BE2C (cell line): ENCODE results near the gene SOX2.

Experiments
- DNase-seq: peaks from one replicate; pipeline ENCODE4 v3.0.0-alpha.2; 2020
- H3K27me3 ChIP-seq: fragments of 250-450 bp; sonication (Bioruptor Pico); 2 replicates; pipeline ENCODE4 v1.5.1; 2020; ENCODE audit warnings: mild to moderate bottlenecking
- H3K36me3 ChIP-seq: fragments of 250-450 bp; sonication (Bioruptor Pico); 2 replicates; pipeline ENCODE4 v1.5.1; 2020; ENCODE audit warnings: mild to moderate bottlenecking
- H3K4me1 ChIP-seq: fragments of 250-450 bp; sonication (Bioruptor Pico); 2 replicates; pipeline ENCODE4 v1.5.1; 2020
- H3K4me3 ChIP-seq: 2 replicates; pipeline ENCODE4 v1.5.1; 2011; ENCODE audit warnings: low read depth, low read length
- H3K9me3 ChIP-seq: fragments of 250-450 bp; sonication (Bioruptor Pico); 2 replicates; pipeline ENCODE4 v1.5.1; 2020
- TF ChIP-seq, protein P1 (sequence below): IDR thresholded peaks from 2 replicates; pipeline ENCODE4 v1.5.1; 2012; ENCODE audit warnings: mild to moderate bottlenecking, low read depth, low read length

The SOX2 gene

DNA sequence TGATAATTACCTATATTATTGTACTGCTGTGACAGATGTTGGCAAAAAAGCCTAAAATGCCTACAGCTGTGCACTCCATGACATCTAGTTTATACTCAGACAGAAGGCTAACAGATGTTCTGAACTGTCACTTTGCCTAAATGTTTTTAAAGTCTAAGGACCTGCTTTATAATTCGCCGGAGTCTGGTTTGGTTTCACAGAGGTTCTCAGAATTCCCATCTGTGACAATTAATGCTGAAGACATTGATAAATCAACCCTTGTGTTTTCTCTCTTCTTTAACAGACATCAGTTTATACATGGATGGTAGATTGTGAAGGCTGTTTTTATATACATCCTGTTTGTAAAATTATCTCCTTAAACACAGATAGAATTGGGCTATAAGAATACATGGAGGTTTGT is 19.8 kb upstream of the SOX2 start:
- Histone ChIP-seq H3K9me3 (no peaks in the 10 kb centered on the region), H3K4me3 (no peak overlapping the region), H3K36me3 (no peaks in the 10 kb centered on the region), H3K27me3 (no peaks in the 10 kb centered on the region), H3K4me1 (no peaks in the 10 kb centered on the region)
- TF ChIP-seq, protein P1, sequence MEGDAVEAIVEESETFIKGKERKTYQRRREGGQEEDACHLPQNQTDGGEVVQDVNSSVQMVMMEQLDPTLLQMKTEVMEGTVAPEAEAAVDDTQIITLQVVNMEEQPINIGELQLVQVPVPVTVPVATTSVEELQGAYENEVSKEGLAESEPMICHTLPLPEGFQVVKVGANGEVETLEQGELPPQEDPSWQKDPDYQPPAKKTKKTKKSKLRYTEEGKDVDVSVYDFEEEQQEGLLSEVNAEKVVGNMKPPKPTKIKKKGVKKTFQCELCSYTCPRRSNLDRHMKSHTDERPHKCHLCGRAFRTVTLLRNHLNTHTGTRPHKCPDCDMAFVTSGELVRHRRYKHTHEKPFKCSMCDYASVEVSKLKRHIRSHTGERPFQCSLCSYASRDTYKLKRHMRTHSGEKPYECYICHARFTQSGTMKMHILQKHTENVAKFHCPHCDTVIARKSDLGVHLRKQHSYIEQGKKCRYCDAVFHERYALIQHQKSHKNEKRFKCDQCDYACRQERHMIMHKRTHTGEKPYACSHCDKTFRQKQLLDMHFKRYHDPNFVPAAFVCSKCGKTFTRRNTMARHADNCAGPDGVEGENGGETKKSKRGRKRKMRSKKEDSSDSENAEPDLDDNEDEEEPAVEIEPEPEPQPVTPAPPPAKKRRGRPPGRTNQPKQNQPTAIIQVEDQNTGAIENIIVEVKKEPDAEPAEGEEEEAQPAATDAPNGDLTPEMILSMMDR, result no peak
- no peak for DNase-seq

DNA sequence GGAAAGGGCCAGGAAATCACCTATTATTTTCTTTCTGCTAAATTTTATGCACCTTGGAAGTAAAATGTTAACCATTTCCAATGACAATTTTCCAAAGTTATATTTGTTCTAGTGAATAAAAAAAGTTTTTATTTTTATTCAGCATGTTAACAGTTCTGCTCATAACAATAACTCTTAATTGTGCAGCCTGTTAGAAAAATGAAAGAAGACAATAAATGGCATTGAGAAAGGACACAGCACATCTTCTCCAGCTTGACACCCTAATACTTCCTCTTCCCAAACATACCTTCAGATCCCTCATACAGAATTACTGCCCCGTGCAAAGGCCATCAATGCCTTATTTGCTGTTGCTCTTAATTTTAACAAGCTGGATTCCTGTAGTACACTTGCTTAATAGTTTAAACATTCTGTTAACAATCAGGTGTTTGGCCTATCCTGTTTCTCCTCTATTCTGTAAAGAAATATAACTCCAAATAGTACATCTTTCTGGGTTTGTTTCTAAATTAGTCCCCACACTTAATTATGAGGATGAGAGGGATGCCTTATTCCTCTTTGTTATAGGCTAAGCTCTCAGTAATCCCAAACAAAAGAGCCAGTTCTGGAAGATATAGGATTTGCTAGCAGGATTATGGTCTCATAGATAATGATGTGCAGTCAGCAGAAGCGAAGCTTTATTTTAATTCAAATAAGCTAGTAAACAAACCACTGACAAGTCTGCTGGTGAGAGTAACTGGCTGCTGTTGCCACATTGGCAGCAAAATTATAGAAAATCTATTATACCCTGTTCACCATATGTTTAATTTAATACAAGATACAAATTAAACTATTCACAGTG is 19.2 kb upstream of the SOX2 start:
- no peak overlapping the region for H3K4me3 ChIP-seq
- DNase-seq, result no peak
- H3K36me3 ChIP-seq, result no peaks in the 10 kb centered on the region
- no peaks in the 10 kb centered on the region for H3K9me3 ChIP-seq
- TF ChIP-seq, protein P1, result no peak
- no peaks in the 10 kb centered on the region for H3K4me1 ChIP-seq
- no peaks in the 10 kb centered on the region for H3K27me3 ChIP-seq

DNA sequence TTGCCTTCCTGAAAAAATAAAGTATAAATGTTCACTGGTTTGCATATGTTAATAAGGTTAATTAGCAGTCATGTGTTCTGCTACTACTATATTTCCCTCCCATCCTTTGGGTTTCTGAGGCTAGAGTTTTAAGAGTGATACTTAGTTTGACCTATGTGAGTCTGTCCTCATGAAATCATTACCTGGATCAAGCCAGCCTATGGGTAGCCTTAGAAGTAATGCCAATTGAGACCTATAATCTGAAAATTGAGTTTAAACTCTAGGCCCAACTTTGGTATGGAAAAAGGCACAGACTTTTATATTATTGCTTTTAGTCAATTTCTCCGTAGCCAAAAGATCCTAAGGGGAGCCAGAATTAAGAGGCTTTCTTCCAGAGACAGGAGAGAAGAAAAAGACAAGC is 18.4 kb upstream of the SOX2 start:
- Histone ChIP-seq H3K4me1 (no peaks in the 10 kb centered on the region), H3K27me3 (no peaks in the 10 kb centered on the region), H3K9me3 (no peaks in the 10 kb centered on the region), H3K36me3 (no peaks in the 10 kb centered on the region), H3K4me3 (no peak overlapping the region)
- no peak for DNase-seq
- TF ChIP-seq, protein P1, result no peak

DNA sequence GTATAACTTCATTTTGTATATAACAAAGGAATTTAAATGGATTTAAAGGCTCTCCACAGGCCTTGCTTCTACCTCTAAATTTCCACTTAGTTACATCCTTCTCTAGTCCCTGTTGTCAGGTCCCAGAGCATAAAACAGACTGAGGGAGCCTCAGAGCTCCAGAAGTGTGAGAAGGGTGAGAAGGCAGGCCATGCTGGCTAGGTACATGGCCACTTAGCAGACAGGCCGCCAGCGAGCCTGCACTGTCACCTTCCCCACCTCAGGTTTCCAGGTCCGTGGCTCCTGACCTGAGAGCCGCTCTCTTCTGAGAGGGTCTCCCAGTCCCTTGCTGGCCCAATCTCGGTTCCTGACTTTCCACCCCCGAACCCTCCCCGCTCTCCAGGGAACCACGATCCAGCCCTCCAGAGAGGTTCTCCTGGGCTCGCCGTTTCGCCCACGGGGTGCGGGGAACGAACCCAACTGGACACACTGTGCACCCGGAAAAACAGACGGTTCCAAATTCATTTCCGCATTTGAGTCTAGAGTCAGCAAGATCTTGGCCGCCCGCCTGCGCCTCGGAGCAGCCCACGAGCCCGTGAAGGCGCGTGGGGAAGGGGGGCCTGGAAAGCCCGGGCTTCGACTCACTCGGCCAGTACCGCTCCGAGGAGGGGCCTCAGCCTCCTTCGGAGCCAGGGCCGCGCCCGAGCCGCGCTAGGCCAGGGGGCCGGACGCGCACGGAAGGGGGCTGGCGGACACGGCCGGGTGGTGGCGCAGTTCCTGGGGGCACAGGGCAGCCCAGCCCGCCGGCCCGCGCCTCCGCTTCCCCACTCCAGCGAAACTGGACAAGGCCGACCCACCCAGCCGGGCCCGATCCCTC is 16.7 kb upstream of the SOX2 start:
- TF ChIP-seq, protein P1, result no peak
- Histone ChIP-seq H3K36me3 (no peaks in the 10 kb centered on the region), H3K27me3 (no peaks in the 10 kb centered on the region), H3K9me3 (no peaks in the 10 kb centered on the region), H3K4me3 (no peak overlapping the region), H3K4me1 (no peaks in the 10 kb centered on the region)
- DNase-seq, result no peak

DNA sequence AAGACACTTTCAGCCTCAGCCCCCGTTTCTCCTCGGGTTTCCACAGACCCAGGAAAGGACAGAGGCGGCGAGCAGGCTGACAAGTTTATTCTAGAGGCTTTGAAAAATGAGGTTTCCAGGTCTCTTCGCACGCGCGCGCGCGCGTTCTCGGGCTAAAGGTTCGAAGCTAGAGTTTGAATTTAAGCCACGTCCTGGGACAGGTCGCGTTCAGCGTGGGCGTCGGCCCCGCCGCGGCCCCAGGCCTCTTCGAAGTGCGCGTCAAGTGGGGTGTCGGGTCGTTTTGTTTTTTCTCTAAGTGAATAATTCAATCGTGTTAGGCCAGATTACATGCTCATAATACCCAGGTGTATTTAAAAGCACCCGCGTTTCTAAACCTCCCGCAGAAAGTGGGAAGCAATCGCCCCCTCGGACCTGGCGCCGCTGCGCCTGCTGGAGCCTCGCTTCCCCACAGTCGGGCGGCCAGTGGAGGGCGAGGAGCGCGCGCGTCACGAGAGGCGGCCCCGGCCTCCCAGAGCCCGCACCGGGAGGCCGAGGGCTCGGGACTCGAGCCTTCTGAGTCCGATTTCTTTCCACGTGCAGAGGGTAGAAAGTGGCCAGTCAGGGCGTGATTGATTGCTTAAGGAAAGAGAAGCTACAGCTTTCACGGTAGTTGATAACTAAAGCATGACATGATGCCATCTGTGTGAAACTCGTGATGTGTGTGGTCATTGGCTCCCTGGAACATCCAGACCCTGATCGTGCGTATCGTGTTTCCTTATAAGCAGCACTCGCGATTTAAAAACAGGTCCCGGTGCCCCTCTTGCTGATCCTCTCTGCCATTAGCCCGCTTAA is 15.8 kb upstream of the SOX2 start:
- H3K4me3 ChIP-seq, result no peak overlapping the region
- H3K4me1 ChIP-seq, result no peaks in the 10 kb centered on the region
- TF ChIP-seq, protein P1, result no peak
- H3K27me3 ChIP-seq, result no peaks in the 10 kb centered on the region
- no peaks in the 10 kb centered on the region for H3K36me3 ChIP-seq
- no peaks in the 10 kb centered on the region for H3K9me3 ChIP-seq
- no peak for DNase-seq
